ENCODE data around the gene PXDN. TPM values are rescaled to one million over a fixed set of nuclear protein-coding genes. Genes with fewer than 3 reads are reported as not detected.

The PXDN gene
- total RNA-seq, 1 donor from 2014 or later: 36.3 TPM

GRCh38 chr2:1653956-1654695 lies 90.2 kb downstream of the PXDN start:
- no peaks in the 10 kb centered on the region for H3K27me3 ChIP-seq (ENCODE audit: low read depth)
- DNase-seq (no peak), ATAC-seq (no peak)
- TF ChIP-seq CTCF (IDR thresholded peaks at IDR 0.05): no peak
- H3K27ac ChIP-seq: peak overlapping the region; percentile 32
- H3K36me3 ChIP-seq: peaks cover 2% of the 10 kb centered on the region
- H3K9me3 ChIP-seq: no peaks in the 10 kb centered on the region
- H3K4me1 ChIP-seq: peaks cover 37% of the 10 kb centered on the region
- H3K4me3 ChIP-seq: no peak overlapping the region
- intact Hi-C loops (cut with DNase I): no loop called here

- H3K4me3 ChIP-seq: no peak overlapping the region
- H3K36me3 ChIP-seq: peaks cover 17% of the 10 kb centered on the region
- intact Hi-C loops (cut with DNase I): no loop called here
- DNase-seq (no peak), ATAC-seq (peak in 1 of 2 donors; percentile 35)
- no peaks in the 10 kb centered on the region for H3K9me3 ChIP-seq
- peak overlapping the region; percentile 11 for H3K27ac ChIP-seq
- H3K4me1 ChIP-seq: peaks cover 37% of the 10 kb centered on the region
- no peaks in the 10 kb centered on the region for H3K27me3 ChIP-seq (ENCODE audit: low read depth)
- TF ChIP-seq CTCF (IDR thresholded peaks at IDR 0.05): no peak
Observed at GRCh38 chr2:1652034-1652790, 92.1 kb downstream of the PXDN start.

- Histone ChIP-seq H3K9me3 (no peaks in the 10 kb centered on the region), H3K4me1 (peaks cover 37% of the 10 kb centered on the region), H3K27me3 (ENCODE audit: low read depth) (no peaks in the 10 kb centered on the region), H3K4me3 (no peak overlapping the region), H3K36me3 (peaks cover 17% of the 10 kb centered on the region), H3K27ac (no peak overlapping the region)
- intact Hi-C loops (cut with DNase I): no loop called here
- ATAC-seq: no peak
- no peak for DNase-seq
- no peak for TF ChIP-seq CTCF (IDR thresholded peaks at IDR 0.05)
Observed at GRCh38 chr2:1651121-1652033, 92.9 kb downstream of the PXDN start.

GRCh38 chr2:1650085-1650872 lies 94.0 kb downstream of the PXDN start:
- H3K36me3 ChIP-seq: peaks cover 17% of the 10 kb centered on the region
- H3K4me3 ChIP-seq: no peak overlapping the region
- ATAC-seq (no peak), DNase-seq (no peak)
- TF ChIP-seq CTCF (IDR thresholded peaks at IDR 0.05): no peak
- H3K27me3 ChIP-seq (ENCODE audit: low read depth): no peaks in the 10 kb centered on the region
- no peak overlapping the region for H3K27ac ChIP-seq
- peaks cover 37% of the 10 kb centered on the region for H3K4me1 ChIP-seq
- no peaks in the 10 kb centered on the region for H3K9me3 ChIP-seq
- intact Hi-C loops (cut with DNase I): no loop called here

All from lower lobe of right lung (tissue), 2 donors.